ENCODE data around the gene NELFE. TPM values are rescaled to one million over a fixed set of nuclear protein-coding genes. Genes with fewer than 3 reads are reported as not detected.

The NELFE gene
- total RNA-seq, 4 donors from 2014 or later, result 58.8 to 96.6 (median 68.5) TPM

- no peak for TF ChIP-seq CTCF (IDR thresholded peaks at IDR 0.05; ENCODE audit: low read depth)
These were observed 2.0 kb downstream of the NELFE start for GRCh38 chr6:31956796-31957195.

GRCh38 chr6:31954511-31954910, 4.3 kb downstream of the NELFE start:
- TF ChIP-seq CTCF (IDR thresholded peaks at IDR 0.05; ENCODE audit: low read depth), result no peak

DNA sequence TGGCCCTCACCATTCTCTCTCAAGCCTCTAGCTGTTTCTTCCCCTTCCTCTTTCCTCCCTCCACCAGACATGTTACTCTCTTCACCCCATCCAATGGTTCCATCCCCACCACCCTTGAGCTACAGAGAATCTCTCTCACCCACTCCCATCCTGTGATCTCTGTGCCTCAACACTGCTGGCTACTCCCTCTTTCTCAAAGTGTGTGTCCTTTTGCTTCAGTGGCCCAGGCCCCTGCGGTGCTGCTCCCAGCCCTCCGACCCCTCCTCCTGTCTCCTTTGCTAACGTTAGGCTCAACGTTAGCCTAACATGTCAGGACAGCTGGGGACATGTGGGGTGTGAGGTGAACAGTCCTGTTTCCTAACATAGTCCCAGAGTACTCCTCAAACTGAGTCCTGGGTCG, 5.9 kb downstream of the NELFE start:
- TF ChIP-seq CTCF (IDR thresholded peaks at IDR 0.05; ENCODE audit: low read depth), result no peak

- TF ChIP-seq CTCF (IDR thresholded peaks at IDR 0.05; ENCODE audit: low read depth), result no peak
These were observed 6.5 kb downstream of the NELFE start for GRCh38 chr6:31952140-31952805.

DNA sequence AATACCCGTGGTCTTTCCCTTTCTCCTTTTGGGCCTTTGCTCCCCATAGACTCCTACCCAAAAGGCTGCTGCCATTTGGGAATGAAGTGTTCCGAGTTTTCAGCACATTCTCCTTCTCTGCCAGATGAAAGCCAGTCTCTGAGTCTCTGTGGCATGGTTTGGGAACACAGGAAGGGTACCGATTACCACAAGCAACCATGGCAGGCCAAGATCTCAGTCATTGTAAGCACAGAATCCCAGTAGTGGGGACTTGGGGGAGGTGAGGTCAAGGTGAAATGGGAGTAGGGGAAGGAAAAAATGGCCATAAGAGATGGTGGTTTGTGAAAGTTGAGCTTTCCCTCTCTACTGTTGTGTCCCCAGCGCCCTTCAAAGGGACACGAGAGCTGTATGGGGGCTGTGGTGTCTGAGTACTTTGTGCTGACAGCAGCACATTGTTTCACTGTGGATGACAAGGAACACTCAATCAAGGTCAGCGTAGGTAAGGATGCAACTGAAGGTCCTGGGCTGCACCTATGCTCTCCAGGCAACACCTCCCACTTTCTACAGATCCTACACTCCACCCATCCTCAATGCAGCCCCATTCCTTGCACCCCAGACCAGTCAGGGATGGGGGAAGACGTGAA, 8.7 kb downstream of the NELFE start:
- no peak for TF ChIP-seq CTCF (IDR thresholded peaks at IDR 0.05; ENCODE audit: low read depth)

DNA sequence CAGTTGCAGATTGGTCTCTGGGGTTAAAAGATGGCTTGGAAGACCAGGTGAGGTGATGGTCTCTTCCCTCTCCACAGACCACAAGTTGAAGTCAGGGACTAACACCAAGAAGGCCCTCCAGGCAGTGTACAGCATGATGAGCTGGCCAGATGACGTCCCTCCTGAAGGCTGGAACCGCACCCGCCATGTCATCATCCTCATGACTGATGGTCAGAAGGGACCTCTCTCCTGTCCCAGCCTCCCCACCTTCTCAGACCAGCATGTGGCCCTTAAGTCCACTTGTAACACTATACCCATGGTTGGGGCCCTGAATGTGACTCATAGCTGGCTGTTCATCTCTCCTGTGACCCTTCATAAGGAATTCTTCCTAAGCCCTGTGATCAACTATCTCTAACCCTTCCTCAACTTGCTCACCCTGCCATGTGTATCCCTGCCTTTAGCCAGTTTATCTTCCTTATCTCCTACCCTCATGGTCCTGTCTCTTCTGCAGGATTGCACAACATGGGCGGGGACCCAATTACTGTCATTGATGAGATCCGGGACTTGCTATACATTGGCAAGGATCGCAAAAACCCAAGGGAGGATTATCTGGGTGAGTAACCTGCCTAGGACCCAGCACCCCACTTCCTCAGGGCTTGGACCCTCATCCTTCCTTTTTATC, 9.9 kb downstream of the NELFE start:
- no peak for TF ChIP-seq CTCF (IDR thresholded peaks at IDR 0.05; ENCODE audit: low read depth)

GRCh38 chr6:31948306-31948705, 10.5 kb downstream of the NELFE start:
- no peak for TF ChIP-seq CTCF (IDR thresholded peaks at IDR 0.05; ENCODE audit: low read depth)
